D721Med (cell line): Measurements from ENCODE around the gene PRRG4.
A peak's percentile ranks its signal among the peaks of the same experiment; 100 is the strongest.
"Not testable (repeated sequence)": the region's sequence is repeated elsewhere in the genome, so short reads cannot be mapped to it uniquely, and the experiment has no call there.

Experiments
- DNase-seq: peaks from one replicate; pipeline ENCODE4 v3.0.0; 2011; ENCODE audit warnings: low spot score; ENCODE audit not compliant: insufficient read length
- FAIRE-seq: peaks from 2 replicates; lab custom pipeline; 2011; peaks lifted over from hg19 to GRCh38; lab: Jason Lieb, UNC
- CTCF ChIP-seq: IDR thresholded peaks from 2 replicates; pipeline ENCODE4 v1.5.1; 2012; ENCODE audit warnings: mild to moderate bottlenecking, control low read depth; ENCODE audit not compliant: insufficient read depth; ENCODE audit errors: missing control alignments

Gene PRRG4

GRCh38 chr11:32883421-32883820 lies 53.7 kb downstream of the PRRG4 start:
- no peak for FAIRE-seq
- no peak for TF ChIP-seq CTCF
- no peak for DNase-seq

- FAIRE-seq (no peak), DNase-seq (no peak)
- TF ChIP-seq CTCF: no peak
These were observed 54.3 kb downstream of the PRRG4 start for GRCh38 chr11:32884023-32884422.

DNA sequence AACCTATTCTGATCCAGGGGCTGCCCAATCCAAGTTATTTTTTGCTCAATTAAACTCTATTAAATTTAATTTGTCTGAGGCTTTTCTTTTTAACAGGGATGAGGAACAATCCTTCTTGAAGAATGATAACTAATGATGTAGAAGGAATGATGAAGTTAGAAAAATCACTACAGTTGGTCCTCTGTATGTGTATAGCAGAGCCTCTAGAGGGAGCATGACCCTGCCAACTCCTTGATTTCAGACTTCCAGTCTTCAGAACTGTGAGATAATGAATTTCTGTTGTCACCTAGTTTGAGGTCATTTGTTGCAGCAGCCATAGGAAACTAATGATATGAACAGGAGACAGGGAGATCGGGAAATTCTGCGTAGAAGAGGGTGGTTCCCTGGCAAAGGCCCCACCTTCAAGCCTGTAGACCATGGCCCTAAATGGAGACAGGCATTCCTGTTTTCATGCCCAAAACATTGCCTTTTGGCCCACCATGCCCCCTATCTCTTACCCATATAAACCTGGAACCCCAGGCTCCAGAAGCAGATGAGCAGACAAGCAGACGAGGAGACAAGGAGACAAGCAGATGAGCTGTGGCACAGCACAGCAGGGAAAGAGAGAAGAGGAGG lies 55.1 kb downstream of the PRRG4 start:
- no peak for DNase-seq
- no peak for FAIRE-seq

GRCh38 chr11:32885556-32885955 lies 55.8 kb downstream of the PRRG4 start:
- DNase-seq (no peak), FAIRE-seq (no peak)
- TF ChIP-seq CTCF: no peak

More for the DNA sequence above, 55.1 kb downstream of the PRRG4 start:
- peak; percentile 34 for TF ChIP-seq CTCF

DNA sequence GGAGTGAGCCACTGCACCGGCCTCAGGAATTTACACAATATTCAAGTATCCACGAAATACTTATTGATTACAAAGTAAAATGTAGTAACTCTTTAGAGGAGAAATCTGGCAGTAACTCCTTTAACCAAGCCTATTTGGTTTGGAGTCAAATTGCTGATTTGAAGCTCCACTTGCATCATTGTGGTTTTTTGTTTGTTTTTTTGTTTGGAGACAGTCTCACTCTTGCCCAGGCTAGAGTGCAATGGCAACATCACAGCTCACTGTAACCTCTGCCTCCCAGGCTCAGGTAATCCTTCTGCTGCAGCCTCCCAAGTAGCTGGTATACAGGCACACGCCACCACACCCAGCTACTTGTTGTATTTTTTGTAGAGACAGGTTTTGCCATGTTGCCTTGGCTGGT lies 56.5 kb downstream of the PRRG4 start:
- FAIRE-seq (no peak), DNase-seq (no peak)
- no peak for TF ChIP-seq CTCF

DNA sequence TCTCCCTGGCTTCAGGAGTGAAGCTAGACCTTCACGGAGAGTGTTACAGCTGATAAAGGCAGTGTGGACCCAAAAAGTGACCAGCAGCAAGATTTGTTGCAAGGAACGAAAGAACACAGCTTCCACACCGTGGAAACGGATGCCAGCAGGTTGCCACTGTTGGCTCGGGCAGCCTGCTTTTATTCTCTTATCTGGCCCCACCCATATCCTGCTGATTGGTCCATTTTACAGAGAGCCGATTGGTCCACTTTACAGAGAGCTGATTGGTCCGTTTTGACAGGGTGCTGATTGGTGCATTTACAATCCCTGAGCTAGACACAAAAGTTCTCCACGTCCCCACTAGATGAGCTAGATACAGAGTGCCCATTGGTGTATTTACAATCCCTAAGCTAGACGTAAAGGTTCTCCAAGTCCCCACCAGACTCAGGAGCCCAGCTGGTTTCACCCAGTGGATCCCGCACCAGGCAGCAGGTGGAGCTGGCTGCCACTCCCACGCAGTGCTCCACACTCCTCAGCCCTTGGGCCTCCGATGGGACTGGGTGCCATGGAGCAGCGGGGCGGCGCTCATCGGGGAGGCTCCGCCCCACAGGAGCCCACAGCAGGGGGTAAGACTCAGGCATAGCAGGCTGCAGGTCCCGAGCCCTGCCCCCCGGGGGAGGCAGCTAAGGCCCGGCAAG lies 58.1 kb downstream of the PRRG4 start:
- not testable (repeated sequence) for FAIRE-seq

GRCh38 chr11:32888384-32888710 lies 58.6 kb downstream of the PRRG4 start:
- FAIRE-seq, DNase-seq: not testable (repeated sequence)

More for the DNA sequence above, 58.1 kb downstream of the PRRG4 start:
- DNase-seq: not testable (repeated sequence)

- TF ChIP-seq CTCF: no peak
- FAIRE-seq: no peak
- no peak for DNase-seq
These were observed 59.1 kb downstream of the PRRG4 start for GRCh38 chr11:32888805-32889204.
